ENCODE results near the gene CD99. TPM values are rescaled to one million over a fixed set of nuclear protein-coding genes. Genes with fewer than 3 reads are reported as not detected.

Gene CD99
- polyA plus RNA-seq, 1 of the 3 experiments (the other 2 are of a cell fraction): 346 TPM

DNA sequence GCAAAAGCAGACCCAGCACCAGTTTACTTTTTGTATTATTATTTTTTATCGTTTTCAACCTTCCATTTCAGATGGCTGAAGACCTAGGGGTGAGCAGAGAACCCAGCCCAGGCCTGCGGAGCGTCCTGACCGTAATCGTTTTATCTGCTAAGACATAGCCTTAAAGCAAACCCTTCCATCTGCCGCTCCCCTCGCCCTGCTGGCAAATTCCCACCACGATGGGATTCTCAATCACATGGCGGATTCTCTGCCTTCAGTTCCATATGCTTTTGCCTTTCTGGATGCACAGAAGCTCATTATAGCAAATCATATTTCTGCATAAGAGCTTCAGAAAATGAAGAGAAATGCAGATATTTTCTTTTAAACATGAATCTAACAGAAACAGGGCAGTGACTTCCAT, 42.2 kb downstream of the CD99 start:
- WGBS (ENCODE audit: low lambda C conversion rate): 45% methylated on average over 9 of the region's 9 CpGs
- H3K9me3 ChIP-seq: no peaks in the 10 kb centered on the region
- TF ChIP-seq, protein P1, sequence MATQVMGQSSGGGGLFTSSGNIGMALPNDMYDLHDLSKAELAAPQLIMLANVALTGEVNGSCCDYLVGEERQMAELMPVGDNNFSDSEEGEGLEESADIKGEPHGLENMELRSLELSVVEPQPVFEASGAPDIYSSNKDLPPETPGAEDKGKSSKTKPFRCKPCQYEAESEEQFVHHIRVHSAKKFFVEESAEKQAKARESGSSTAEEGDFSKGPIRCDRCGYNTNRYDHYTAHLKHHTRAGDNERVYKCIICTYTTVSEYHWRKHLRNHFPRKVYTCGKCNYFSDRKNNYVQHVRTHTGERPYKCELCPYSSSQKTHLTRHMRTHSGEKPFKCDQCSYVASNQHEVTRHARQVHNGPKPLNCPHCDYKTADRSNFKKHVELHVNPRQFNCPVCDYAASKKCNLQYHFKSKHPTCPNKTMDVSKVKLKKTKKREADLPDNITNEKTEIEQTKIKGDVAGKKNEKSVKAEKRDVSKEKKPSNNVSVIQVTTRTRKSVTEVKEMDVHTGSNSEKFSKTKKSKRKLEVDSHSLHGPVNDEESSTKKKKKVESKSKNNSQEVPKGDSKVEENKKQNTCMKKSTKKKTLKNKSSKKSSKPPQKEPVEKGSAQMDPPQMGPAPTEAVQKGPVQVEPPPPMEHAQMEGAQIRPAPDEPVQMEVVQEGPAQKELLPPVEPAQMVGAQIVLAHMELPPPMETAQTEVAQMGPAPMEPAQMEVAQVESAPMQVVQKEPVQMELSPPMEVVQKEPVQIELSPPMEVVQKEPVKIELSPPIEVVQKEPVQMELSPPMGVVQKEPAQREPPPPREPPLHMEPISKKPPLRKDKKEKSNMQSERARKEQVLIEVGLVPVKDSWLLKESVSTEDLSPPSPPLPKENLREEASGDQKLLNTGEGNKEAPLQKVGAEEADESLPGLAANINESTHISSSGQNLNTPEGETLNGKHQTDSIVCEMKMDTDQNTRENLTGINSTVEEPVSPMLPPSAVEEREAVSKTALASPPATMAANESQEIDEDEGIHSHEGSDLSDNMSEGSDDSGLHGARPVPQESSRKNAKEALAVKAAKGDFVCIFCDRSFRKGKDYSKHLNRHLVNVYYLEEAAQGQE (IDR thresholded peaks at IDR 0.05; ENCODE audit: low read depth, low read length): no peak
- TF ChIP-seq RAD21 (IDR thresholded peaks at IDR 0.05; ENCODE audit: low read length): no peak
- TF ChIP-seq, protein P2, sequence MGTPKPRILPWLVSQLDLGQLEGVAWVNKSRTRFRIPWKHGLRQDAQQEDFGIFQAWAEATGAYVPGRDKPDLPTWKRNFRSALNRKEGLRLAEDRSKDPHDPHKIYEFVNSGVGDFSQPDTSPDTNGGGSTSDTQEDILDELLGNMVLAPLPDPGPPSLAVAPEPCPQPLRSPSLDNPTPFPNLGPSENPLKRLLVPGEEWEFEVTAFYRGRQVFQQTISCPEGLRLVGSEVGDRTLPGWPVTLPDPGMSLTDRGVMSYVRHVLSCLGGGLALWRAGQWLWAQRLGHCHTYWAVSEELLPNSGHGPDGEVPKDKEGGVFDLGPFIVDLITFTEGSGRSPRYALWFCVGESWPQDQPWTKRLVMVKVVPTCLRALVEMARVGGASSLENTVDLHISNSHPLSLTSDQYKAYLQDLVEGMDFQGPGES (IDR thresholded peaks at IDR 0.05; ENCODE audit: low read depth, low read length): no peak
- TF ChIP-seq GABPA (IDR thresholded peaks at IDR 0.05; ENCODE audit: low read depth): no peak
- no peak for TF ChIP-seq RXRA (IDR thresholded peaks at IDR 0.05; ENCODE audit: borderline replicate concordance, low read depth)
- TF ChIP-seq NRF1 (IDR thresholded peaks at IDR 0.05; ENCODE audit: low read depth, low read length): no peak
- no peak for TF ChIP-seq USF2 (IDR thresholded peaks at IDR 0.05; ENCODE audit: borderline replicate concordance, low read depth, low read length)
- TF ChIP-seq SMC3 (IDR thresholded peaks at IDR 0.05; ENCODE audit: low read depth, low read length): no peak
- no peak for TF ChIP-seq ELF1 (IDR thresholded peaks at IDR 0.05)
- TF ChIP-seq NFIC (IDR thresholded peaks at IDR 0.05; ENCODE audit: borderline replicate concordance): no peak
- TF ChIP-seq, protein P3, sequence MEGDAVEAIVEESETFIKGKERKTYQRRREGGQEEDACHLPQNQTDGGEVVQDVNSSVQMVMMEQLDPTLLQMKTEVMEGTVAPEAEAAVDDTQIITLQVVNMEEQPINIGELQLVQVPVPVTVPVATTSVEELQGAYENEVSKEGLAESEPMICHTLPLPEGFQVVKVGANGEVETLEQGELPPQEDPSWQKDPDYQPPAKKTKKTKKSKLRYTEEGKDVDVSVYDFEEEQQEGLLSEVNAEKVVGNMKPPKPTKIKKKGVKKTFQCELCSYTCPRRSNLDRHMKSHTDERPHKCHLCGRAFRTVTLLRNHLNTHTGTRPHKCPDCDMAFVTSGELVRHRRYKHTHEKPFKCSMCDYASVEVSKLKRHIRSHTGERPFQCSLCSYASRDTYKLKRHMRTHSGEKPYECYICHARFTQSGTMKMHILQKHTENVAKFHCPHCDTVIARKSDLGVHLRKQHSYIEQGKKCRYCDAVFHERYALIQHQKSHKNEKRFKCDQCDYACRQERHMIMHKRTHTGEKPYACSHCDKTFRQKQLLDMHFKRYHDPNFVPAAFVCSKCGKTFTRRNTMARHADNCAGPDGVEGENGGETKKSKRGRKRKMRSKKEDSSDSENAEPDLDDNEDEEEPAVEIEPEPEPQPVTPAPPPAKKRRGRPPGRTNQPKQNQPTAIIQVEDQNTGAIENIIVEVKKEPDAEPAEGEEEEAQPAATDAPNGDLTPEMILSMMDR (IDR thresholded peaks at IDR 0.05): no peak
- no peak for TF ChIP-seq EP300 (IDR thresholded peaks at IDR 0.05; ENCODE audit: borderline replicate concordance in 1 of 2, low read depth in 1 of 2, low read length in 1 of 2)
- TF ChIP-seq EZH2phosphoT487 (IDR thresholded peaks at IDR 0.05; ENCODE audit: borderline replicate concordance, low read depth): no peak
- H3K4me2 ChIP-seq: no peak overlapping the region
- H3F3A ChIP-seq (replicated peaks; ENCODE audit: insufficient read depth): no peaks in the 10 kb centered on the region
- H3K9me2 ChIP-seq: no peaks in the 10 kb centered on the region
- no peak overlapping the region for H2AFZ ChIP-seq (ENCODE audit: low read depth)
- H3K27me3 ChIP-seq (ENCODE audit: insufficient read depth): no peaks in the 10 kb centered on the region; the same call in 1 of the 2 replicates
- H3K4me3 ChIP-seq (ENCODE audit: low read depth in 2 of 2, low read length in 1 of 2): no peak overlapping the region
- POLR2A ChIA-PET: no interaction called here
- no peak overlapping the region for H3K27ac ChIP-seq (ENCODE audit: low read depth in 2 of 2, low read length in 1 of 2)
- H3K36me3 ChIP-seq (replicated peaks in 1 of 2; ENCODE audit: control insufficient read depth in 1 of 2, insufficient read depth in 2 of 2, low read length in 1 of 2): peaks cover 0 to 7% of the 10 kb centered on the region in 2 experiments
- no peaks in the 10 kb centered on the region for H3K4me1 ChIP-seq (ENCODE audit: control insufficient read depth in 1 of 2, insufficient read depth in 2 of 2, low read depth in 1 of 2, low read length in 1 of 2)
- CTCF ChIA-PET: no interaction called here
- H3K79me2 ChIP-seq (ENCODE audit: insufficient read depth): no peaks in the 10 kb centered on the region
- no peak overlapping the region for H3K9ac ChIP-seq
- no peaks in the 10 kb centered on the region for H4K20me1 ChIP-seq (ENCODE audit: insufficient read depth)
- DNase-seq: no peak
